ENCODE data around the gene PWWP2B.

The PWWP2B gene

GRCh38 chr10:132389433-132390169, 7.4 kb upstream of the PWWP2B start:
- in situ Hi-C loops (cut with MboI; ENCODE audit: low pct_unique_long_range_greater_than_20kb, low sequenced_read_pairs, unreplicated experiment): no loop called here
- no peak for TF ChIP-seq CTCF (IDR thresholded peaks at IDR 0.05; ENCODE audit: extremely low read depth, insufficient read depth, missing control alignments)
- no peak for DNase-seq (ENCODE audit: low spot score)

- no peak for TF ChIP-seq CTCF (IDR thresholded peaks at IDR 0.05; ENCODE audit: extremely low read depth, insufficient read depth, missing control alignments)
- no peak for DNase-seq (ENCODE audit: low spot score)
- in situ Hi-C loops (cut with MboI; ENCODE audit: low pct_unique_long_range_greater_than_20kb, low sequenced_read_pairs, unreplicated experiment): no loop called here
Measured at GRCh38 chr10:132390170-132390920, 6.7 kb upstream of the PWWP2B start.

- no peak for DNase-seq (ENCODE audit: low spot score)
- TF ChIP-seq CTCF (IDR thresholded peaks at IDR 0.05; ENCODE audit: extremely low read depth, insufficient read depth, missing control alignments): no peak
- in situ Hi-C loops (cut with MboI; ENCODE audit: low pct_unique_long_range_greater_than_20kb, low sequenced_read_pairs, unreplicated experiment): no loop called here
Measured at GRCh38 chr10:132390921-132391675, 5.9 kb upstream of the PWWP2B start.

GRCh38 chr10:132391676-132392020, 5.4 kb upstream of the PWWP2B start:
- in situ Hi-C loops (cut with MboI; ENCODE audit: low pct_unique_long_range_greater_than_20kb, low sequenced_read_pairs, unreplicated experiment): no loop called here
- no peak for TF ChIP-seq CTCF (IDR thresholded peaks at IDR 0.05; ENCODE audit: extremely low read depth, insufficient read depth, missing control alignments)
- DNase-seq (ENCODE audit: low spot score): no peak

- TF ChIP-seq CTCF (IDR thresholded peaks at IDR 0.05; ENCODE audit: extremely low read depth, insufficient read depth, missing control alignments): no peak
- in situ Hi-C loops (cut with MboI; ENCODE audit: low pct_unique_long_range_greater_than_20kb, low sequenced_read_pairs, unreplicated experiment): no loop called here
- DNase-seq (ENCODE audit: low spot score): no peak
Measured at GRCh38 chr10:132392184-132392800, 4.7 kb upstream of the PWWP2B start.

All from GM13977 (cell line).